Mucosa of descending colon (tissue), 3 donors: ENCODE data around the gene MAN1A2. TPM values are rescaled to one million over a fixed set of nuclear protein-coding genes. Genes with fewer than 3 reads are reported as not detected.
A peak's percentile ranks its signal among the peaks of the same experiment; 100 is the strongest.

Source experiments
- ATAC-seq: fragments of 200-7000 bp; cut with Tn5 transposase; one replicate; pipeline ENCODE4 v1.9.1; 2020; ENCODE audit warnings: mild to moderate bottlenecking, moderate library complexity
- DNase-seq, 3 donors: peaks; one replicate each; pipeline ENCODE4 v3.0.0-alpha.2; 2020
- H3K36me3 ChIP-seq: fragments of 200-600 bp; one replicate; pipeline ENCODE4 v1.8.0; 2021; ENCODE audit warnings: low read depth, mild to moderate bottlenecking
- H3K4me1 ChIP-seq: fragments of 200-600 bp; one replicate; pipeline ENCODE4 v1.8.0; 2021; ENCODE audit warnings: low read depth, mild to moderate bottlenecking
- H3K4me3 ChIP-seq: fragments of 200-600 bp; one replicate; pipeline ENCODE4 v1.8.0; 2021; ENCODE audit warnings: mild to moderate bottlenecking
- H3K9me3 ChIP-seq: fragments of 200-600 bp; one replicate; pipeline ENCODE4 v1.8.0; 2021; ENCODE audit warnings: mild to moderate bottlenecking
- intact Hi-C, 2 donors: fragments of 100-400 bp; cut with DNase I in 1 of 2; cut with micrococcal nuclease in 1 of 2; formaldehyde crosslinking; loops; one replicate each; pipeline versions ENCODE4 v1.11.0 to v1.11.1; 2022; cut with DNase I, micrococcal nuclease
- total RNA-seq, 3 donors: library from RNA; stranded (reverse); fragmentation: NEBNext Ultra II Directional in 2 of 3; extraction: Animal tissue kit (Norgen Biotek cat#: 25700) in 2 of 3; gene quantifications; one replicate each; pipeline versions ENCODE4 v1.2.1 to v1.2.4, GENCODE V29; 2021 to 2023
- TF ChIP-seq, protein P1 (sequence below): fragments of 200-600 bp; IDR thresholded peaks from one replicate; pipeline ENCODE4 v1.8.0; 2022; ENCODE audit warnings: antibody characterized with exemption, mild to moderate bottlenecking
- donor health status: DM: no; HTN: no; CAD: no; lungs with moderate emphysema.
- donor health status: DM: no; HTN: no; CAD: no.
- donor health status: DM: no; HTN: yes; CAD: no.

Gene MAN1A2
- total RNA-seq, 3 donors from 2014 or later = 29.1 to 59.6 (median 32.4) TPM

DNA sequence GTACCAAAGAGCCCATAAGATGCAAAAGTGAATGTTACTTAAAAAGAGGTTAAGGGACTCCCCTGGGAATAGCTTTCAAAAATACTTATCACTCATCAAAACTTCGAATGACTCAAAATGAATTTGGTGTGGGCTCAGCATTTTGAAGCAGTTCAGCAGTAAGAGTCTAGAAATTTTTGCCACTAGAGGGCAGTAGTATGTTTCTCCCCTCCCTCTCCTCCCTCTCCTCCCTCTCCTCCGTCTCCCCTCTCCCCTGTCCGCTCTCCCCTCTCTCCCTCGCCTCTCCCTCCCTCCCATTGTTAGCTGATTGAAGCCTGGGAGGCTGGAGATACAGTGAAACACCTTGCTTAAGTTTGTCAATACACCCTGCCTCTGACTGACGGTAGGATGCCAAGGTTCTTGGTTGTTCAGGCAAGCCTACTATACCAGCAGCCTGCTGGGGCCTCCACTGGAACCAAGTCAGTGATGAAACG, 167.8 kb downstream of the MAN1A2 start:
- no peak overlapping the region for H3K4me3 ChIP-seq
- intact Hi-C loops = loop anchor here (5.0 to 10.0 kb wide), 3 partner anchors 150 to 220 kb away; no protein-coding TSS in a partner anchor
- TF ChIP-seq, protein P1, sequence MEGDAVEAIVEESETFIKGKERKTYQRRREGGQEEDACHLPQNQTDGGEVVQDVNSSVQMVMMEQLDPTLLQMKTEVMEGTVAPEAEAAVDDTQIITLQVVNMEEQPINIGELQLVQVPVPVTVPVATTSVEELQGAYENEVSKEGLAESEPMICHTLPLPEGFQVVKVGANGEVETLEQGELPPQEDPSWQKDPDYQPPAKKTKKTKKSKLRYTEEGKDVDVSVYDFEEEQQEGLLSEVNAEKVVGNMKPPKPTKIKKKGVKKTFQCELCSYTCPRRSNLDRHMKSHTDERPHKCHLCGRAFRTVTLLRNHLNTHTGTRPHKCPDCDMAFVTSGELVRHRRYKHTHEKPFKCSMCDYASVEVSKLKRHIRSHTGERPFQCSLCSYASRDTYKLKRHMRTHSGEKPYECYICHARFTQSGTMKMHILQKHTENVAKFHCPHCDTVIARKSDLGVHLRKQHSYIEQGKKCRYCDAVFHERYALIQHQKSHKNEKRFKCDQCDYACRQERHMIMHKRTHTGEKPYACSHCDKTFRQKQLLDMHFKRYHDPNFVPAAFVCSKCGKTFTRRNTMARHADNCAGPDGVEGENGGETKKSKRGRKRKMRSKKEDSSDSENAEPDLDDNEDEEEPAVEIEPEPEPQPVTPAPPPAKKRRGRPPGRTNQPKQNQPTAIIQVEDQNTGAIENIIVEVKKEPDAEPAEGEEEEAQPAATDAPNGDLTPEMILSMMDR = peak; percentile 55
- H3K9me3 ChIP-seq = no peaks in the 10 kb centered on the region
- DNase-seq = peak in 2 of 3 donors; percentile 44 to 49
- H3K4me1 ChIP-seq = no peaks in the 10 kb centered on the region
- no peaks in the 10 kb centered on the region for H3K36me3 ChIP-seq
- ATAC-seq = peak; percentile 83

GRCh38 chr1:117535821-117536220, 168.6 kb downstream of the MAN1A2 start:
- Histone ChIP-seq H3K36me3 (no peaks in the 10 kb centered on the region), H3K4me3 (no peak overlapping the region), H3K9me3 (no peaks in the 10 kb centered on the region), H3K4me1 (no peaks in the 10 kb centered on the region)
- no peak for DNase-seq
- TF ChIP-seq, protein P1 = no peak
- ATAC-seq = no peak
- intact Hi-C loops = loop anchor here (10.0 kb wide), 2 partner anchors 149 to 219 kb away; no protein-coding TSS in a partner anchor

- Histone ChIP-seq H3K9me3 (no peaks in the 10 kb centered on the region), H3K4me1 (no peaks in the 10 kb centered on the region), H3K4me3 (no peak overlapping the region), H3K36me3 (no peaks in the 10 kb centered on the region)
- ATAC-seq = peak; percentile 91
- intact Hi-C loops = loop anchor here (10.0 kb wide), 2 partner anchors 147 to 217 kb away; no protein-coding TSS in a partner anchor
- TF ChIP-seq, protein P1 = no peak
- DNase-seq = peak; percentile 80 to 85 (median 81)
Observed at GRCh38 chr1:117537291-117537920, 170.2 kb downstream of the MAN1A2 start.

DNA sequence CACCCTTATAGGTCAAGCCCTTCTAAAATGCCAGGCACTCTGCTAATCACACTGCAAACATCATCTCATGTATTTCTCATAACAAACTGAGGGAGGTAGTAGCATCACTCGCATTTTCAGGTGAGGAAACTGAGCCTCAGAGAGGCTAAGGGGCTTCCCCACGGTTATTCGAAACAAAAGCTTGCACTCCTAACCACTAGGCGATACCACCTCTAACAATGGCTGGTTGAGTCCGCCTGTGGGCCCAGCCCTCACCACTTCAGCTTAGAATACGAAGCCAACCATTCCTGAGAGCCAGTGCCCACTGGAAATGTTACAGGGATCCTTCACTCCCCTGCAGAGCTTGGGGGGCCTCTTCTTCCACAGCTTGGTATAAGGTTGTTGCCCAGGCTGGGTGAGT, 173.3 kb downstream of the MAN1A2 start:
- H3K36me3 ChIP-seq = no peaks in the 10 kb centered on the region
- TF ChIP-seq, protein P1 = no peak
- no peaks in the 10 kb centered on the region for H3K9me3 ChIP-seq
- H3K4me3 ChIP-seq = no peak overlapping the region
- intact Hi-C loops = no loop called here
- H3K4me1 ChIP-seq = no peaks in the 10 kb centered on the region
- ATAC-seq = no peak
- no peak for DNase-seq

GRCh38 chr1:117541003-117541402, 173.8 kb downstream of the MAN1A2 start:
- Histone ChIP-seq H3K9me3 (no peaks in the 10 kb centered on the region), H3K4me3 (no peak overlapping the region), H3K4me1 (no peaks in the 10 kb centered on the region), H3K36me3 (no peaks in the 10 kb centered on the region)
- no peak for ATAC-seq
- intact Hi-C loops = no loop called here
- TF ChIP-seq, protein P1 = no peak
- no peak for DNase-seq
